HUES48 (cell line): ENCODE data around the gene PKN1.

Experiments used
- H3K27ac ChIP-seq: one replicate; pipeline ENCODE4 v1.7.0; 2013; ENCODE audit warnings: low read depth, low read length, inconsistent platforms
- H3K27me3 ChIP-seq: 2 replicates; pipeline ENCODE4 v1.6.1; 2013; ENCODE audit warnings: mild to moderate bottlenecking, low read length; ENCODE audit not compliant: control insufficient read depth, insufficient read depth
- H3K36me3 ChIP-seq: 2 replicates; pipeline ENCODE4 v1.6.1; 2013; ENCODE audit warnings: low read length; ENCODE audit not compliant: control insufficient read depth, insufficient read depth
- H3K4me1 ChIP-seq: 2 replicates; pipeline ENCODE4 v1.6.1; 2013; ENCODE audit warnings: mild to moderate bottlenecking, low read length; ENCODE audit not compliant: control insufficient read depth, insufficient read depth
- H3K4me3 ChIP-seq: 2 replicates; pipeline ENCODE4 v1.5.1; 2013; ENCODE audit warnings: mild to moderate bottlenecking, low read depth, low read length
- H3K9ac ChIP-seq: 2 replicates; pipeline ENCODE4 v1.6.1; 2013; ENCODE audit warnings: mild to moderate bottlenecking, low read depth, low read length, moderate library complexity
- H3K9me3 ChIP-seq: 2 replicates; pipeline ENCODE4 v1.6.1; 2013; ENCODE audit warnings: low read length; ENCODE audit not compliant: control insufficient read depth, insufficient read depth

The PKN1 gene

DNA sequence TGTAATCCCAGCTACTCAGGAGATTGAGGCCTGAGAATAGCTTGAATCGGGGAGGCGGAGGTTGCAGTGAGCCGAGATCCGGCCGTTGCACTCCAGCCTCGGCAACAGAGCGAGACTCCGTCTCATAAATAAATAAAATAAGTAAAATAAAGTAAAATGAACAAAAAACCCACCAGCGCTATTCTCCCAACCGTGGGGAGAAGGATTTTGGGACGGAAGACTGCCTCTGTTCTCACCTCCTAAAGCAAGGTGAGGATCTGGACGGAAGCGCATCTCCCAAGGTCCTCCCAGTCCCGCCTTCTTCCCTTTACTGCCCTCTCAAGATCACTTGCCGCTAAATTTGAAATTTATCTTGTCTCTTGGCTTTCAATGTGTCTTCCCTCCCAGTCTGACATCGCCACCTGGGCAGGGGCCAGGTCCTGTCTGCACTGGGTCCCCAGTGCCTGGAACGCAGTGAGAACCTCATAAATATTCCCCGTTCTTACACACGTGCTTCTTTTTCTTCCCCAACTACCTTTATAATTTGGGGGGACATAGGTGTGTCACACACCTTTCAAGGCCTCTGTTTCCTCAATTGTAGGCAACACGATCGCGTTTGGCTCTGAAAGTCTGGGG lies 86.2 kb downstream of the PKN1 start:
- no peaks in the 10 kb centered on the region for H3K9me3 ChIP-seq
- no peaks in the 10 kb centered on the region for H3K27me3 ChIP-seq
- H3K4me3 ChIP-seq = no peak overlapping the region
- H3K27ac ChIP-seq = peak overlapping the region; percentile 70
- no peak overlapping the region for H3K9ac ChIP-seq
- H3K4me1 ChIP-seq = peaks cover 17% of the 10 kb centered on the region; the same call in 1 of the 2 replicates
- H3K36me3 ChIP-seq = peaks cover 25% of the 10 kb centered on the region

DNA sequence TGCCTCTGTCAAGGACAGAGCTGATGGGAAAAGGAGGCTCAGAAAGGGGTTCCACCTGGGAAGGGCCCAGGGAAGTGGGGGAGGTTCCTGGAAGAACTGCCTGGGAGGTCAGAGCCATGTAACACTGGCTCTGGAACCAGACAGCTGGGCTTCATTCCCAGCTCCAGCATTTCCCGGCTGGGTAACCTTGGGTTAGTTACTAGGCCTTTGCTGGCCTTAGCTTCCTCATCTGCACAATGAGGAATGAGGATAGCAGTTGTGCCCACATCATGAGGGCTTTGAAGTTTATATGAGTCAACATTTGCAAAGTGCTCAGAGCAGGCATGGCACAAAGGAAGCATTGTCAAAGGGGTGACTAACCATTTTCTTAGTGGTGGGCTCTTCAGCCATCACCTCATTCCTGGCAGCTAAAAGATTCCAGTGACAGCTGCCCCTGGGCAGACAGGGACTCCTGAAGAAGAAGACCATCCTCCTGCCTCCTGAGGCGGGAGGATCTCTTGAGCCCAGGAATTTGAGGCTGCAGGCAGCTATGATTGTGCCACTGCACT lies 86.8 kb downstream of the PKN1 start:
- peak overlapping the region; percentile 70 for H3K27ac ChIP-seq
- H3K27me3 ChIP-seq = no peaks in the 10 kb centered on the region
- H3K9me3 ChIP-seq = no peaks in the 10 kb centered on the region
- peaks cover 19% of the 10 kb centered on the region for H3K36me3 ChIP-seq
- no peak overlapping the region for H3K9ac ChIP-seq
- no peak overlapping the region for H3K4me3 ChIP-seq
- peaks cover 17% of the 10 kb centered on the region; the same call in 1 of the 2 replicates for H3K4me1 ChIP-seq

DNA sequence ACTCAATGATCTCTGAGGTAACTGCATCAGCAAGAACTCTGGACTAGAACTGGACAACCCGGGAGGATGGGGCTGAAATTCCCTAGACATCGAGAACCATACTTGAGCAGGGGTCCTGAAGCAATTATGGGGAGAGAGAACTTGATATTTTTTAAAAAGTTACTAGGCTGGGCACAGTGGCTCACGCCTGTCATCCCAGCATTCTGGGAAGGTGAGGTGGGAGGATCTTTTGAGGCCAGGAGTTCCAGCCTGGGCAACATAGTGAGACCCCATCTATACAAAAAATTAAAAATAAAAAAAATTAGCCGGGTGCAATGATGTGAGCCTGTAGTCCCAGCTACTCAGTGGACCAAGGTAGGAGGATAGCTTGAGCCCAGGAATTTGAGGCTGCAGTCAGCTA lies 87.4 kb downstream of the PKN1 start:
- Histone ChIP-seq H3K9me3 (no peaks in the 10 kb centered on the region), H3K27ac (peak overlapping the region; percentile 70), H3K36me3 (peaks cover 13% of the 10 kb centered on the region), H3K27me3 (no peaks in the 10 kb centered on the region), H3K9ac (no peak overlapping the region), H3K4me3 (no peak overlapping the region), H3K4me1 (peaks cover 17% of the 10 kb centered on the region; the same call in 1 of the 2 replicates)
